Upper lobe of left lung (tissue), 6 donors: ENCODE measurements around the gene NECAP2. TPM values are rescaled to one million over a fixed set of nuclear protein-coding genes. Genes with fewer than 3 reads are reported as not detected.

Source experiments
- ATAC-seq, 2 donors: fragments of 200-7000 bp; cut with Tn5 transposase; one replicate each; pipeline ENCODE4 v1.9.1; 2022; ENCODE audit warnings: mild to moderate bottlenecking in 2 of 2, moderate library complexity in 2 of 2; ENCODE audit not compliant: low FRiP score in 2 of 2
- DNase-seq, 2 donors: peaks; one replicate each; pipeline ENCODE4 v3.0.0-alpha.2; 2019 to 2020
- H3K27ac ChIP-seq, 4 donors: fragments of 200-600 bp; sonication (generic); one replicate each; pipeline ENCODE4 v1.5.1; 2016 to 2019
- H3K27me3 ChIP-seq, 4 donors: fragments of 200-600 bp; sonication (generic); one replicate each; pipeline ENCODE4 v1.5.1; 2017 to 2019
- H3K36me3 ChIP-seq, 4 donors: fragments of 200-600 bp; sonication (generic); one replicate each; pipeline ENCODE4 v1.5.1; 2016 to 2019
- H3K4me1 ChIP-seq, 4 donors: fragments of 200-600 bp; sonication (generic); one replicate each; pipeline ENCODE4 v1.5.1; 2018 to 2019
- H3K4me3 ChIP-seq, 4 donors: fragments of 200-600 bp; sonication (generic); one replicate each; pipeline ENCODE4 v1.5.1; 2017 to 2019; ENCODE audit warnings: mild to moderate bottlenecking in 2 of 4, moderate library complexity in 1 of 4
- H3K9me3 ChIP-seq, 4 donors: fragments of 200-600 bp; sonication (generic); one replicate each; pipeline ENCODE4 v1.5.1; 2018 to 2019
- EP300 ChIP-seq, 4 donors: sonication (generic); formaldehyde crosslinking; IDR thresholded peaks; one replicate each; pipeline ENCODE4 v1.5.1; 2017; ENCODE audit warnings: antibody characterized with exemption in 4 of 4, control low read depth in 2 of 4
- POLR2A ChIP-seq, 4 donors: fragments of 450-650 bp; IDR thresholded peaks; one replicate each; pipeline ENCODE4 v1.5.1; 2016 to 2017; ENCODE audit warnings: antibody characterized with exemption in 4 of 4, mild to moderate bottlenecking in 2 of 4
- POLR2AphosphoS5 ChIP-seq, 2 donors: sonication (generic); formaldehyde crosslinking; IDR thresholded peaks; one replicate each; pipeline ENCODE4 v1.5.1; 2017; ENCODE audit warnings: antibody characterized with exemption in 2 of 2
- WGBS, 2 donors: methylation state at CpG; one replicate each; pipeline ENCODE4 v1.1.5; 2017 to 2018; 5-methylcytosine and 5-hydroxymethylcytosine counted together
- total RNA-seq, 6 donors: library from RNA; depleted of rRNA in 4 of 6; stranded (reverse); fragments of >200 nt in 4 of 6; gene quantifications; one replicate each; pipeline versions ENCODE4 v1.1.0 to v1.2.1, GENCODE V29; 2016 to 2021
- TF ChIP-seq, protein P1 (sequence below), 6 experiments: fragments of 450-650 bp in 4 of 6; fragments of 200-600 bp in 2 of 6; sonication (generic) in 2 of 6; IDR thresholded peaks; one replicate each; pipeline ENCODE4 v1.5.1; 2016 to 2019; ENCODE audit warnings: antibody characterized with exemption in 6 of 6
- donor health status: DM: no; HTN: no; CAD: no; lungs with moderate emphysema.
- donor health status: DM: no; HTN: yes; CAD: no; lungs with severe emphysema.

The NECAP2 gene, protein sequence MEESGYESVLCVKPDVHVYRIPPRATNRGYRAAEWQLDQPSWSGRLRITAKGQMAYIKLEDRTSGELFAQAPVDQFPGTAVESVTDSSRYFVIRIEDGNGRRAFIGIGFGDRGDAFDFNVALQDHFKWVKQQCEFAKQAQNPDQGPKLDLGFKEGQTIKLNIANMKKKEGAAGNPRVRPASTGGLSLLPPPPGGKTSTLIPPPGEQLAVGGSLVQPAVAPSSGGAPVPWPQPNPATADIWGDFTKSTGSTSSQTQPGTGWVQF
- total RNA-seq: 10 to 100 TPM; 61.9 to 96.4 (median 87.1) TPM

- H3K9me3 ChIP-seq: no peaks in the 10 kb centered on the region
- TF ChIP-seq POLR2A (IDR thresholded peaks at IDR 0.05) (peak in 2 of 4 donors; percentile 36 to 84), POLR2AphosphoS5 (IDR thresholded peaks at IDR 0.05) (peak; percentile 83 to 90), EP300 (IDR thresholded peaks at IDR 0.05) (no peak)
- TF ChIP-seq, protein P1, sequence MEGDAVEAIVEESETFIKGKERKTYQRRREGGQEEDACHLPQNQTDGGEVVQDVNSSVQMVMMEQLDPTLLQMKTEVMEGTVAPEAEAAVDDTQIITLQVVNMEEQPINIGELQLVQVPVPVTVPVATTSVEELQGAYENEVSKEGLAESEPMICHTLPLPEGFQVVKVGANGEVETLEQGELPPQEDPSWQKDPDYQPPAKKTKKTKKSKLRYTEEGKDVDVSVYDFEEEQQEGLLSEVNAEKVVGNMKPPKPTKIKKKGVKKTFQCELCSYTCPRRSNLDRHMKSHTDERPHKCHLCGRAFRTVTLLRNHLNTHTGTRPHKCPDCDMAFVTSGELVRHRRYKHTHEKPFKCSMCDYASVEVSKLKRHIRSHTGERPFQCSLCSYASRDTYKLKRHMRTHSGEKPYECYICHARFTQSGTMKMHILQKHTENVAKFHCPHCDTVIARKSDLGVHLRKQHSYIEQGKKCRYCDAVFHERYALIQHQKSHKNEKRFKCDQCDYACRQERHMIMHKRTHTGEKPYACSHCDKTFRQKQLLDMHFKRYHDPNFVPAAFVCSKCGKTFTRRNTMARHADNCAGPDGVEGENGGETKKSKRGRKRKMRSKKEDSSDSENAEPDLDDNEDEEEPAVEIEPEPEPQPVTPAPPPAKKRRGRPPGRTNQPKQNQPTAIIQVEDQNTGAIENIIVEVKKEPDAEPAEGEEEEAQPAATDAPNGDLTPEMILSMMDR (IDR thresholded peaks at IDR 0.05): peak; percentile 90 to 95 (median 92)
- H3K4me3 ChIP-seq: peak within 1 kb of the TSS; percentile 69 to 98 (median 86)
- ATAC-seq: peak; percentile 97
- H3K4me1 ChIP-seq: peaks cover 30 to 39% (median 35%) of the 10 kb centered on the region in 4 donors
- H3K27ac ChIP-seq: peak within 1 kb of the TSS; percentile 86 to 96 (median 94)
- peak; percentile 95 to 96 for DNase-seq
- H3K27me3 ChIP-seq: no peaks in the 10 kb centered on the region
- WGBS, 2 donors: 0% methylated on average over 23 to 55 of the region's 68 CpGs
- H3K36me3 ChIP-seq: peaks cover 10 to 26% (median 12%) of the 10 kb centered on the region in 4 donors
Measured at GRCh38 chr1:16440470-16441281, at the start of gene NECAP2. NECAP2 (plus strand) TSS chr1:16440724; CDS start chr1:16440762, 38 bp downstream.

GRCh38 chr1:16391411-16391810 is 49.1 kb upstream of the NECAP2 start:
- H3K4me3 ChIP-seq: no peak overlapping the region
- peaks cover 46 to 67% (median 55%) of the 10 kb centered on the region in 4 donors for H3K4me1 ChIP-seq
- H3K27me3 ChIP-seq: no peaks in the 10 kb centered on the region
- 50 to 62% methylated on average over 3 of the region's 3 CpGs for WGBS, 2 donors
- DNase-seq (no peak), ATAC-seq (no peak)
- peaks cover 12 to 32% (median 29%) of the 10 kb centered on the region in 4 donors for H3K36me3 ChIP-seq
- H3K9me3 ChIP-seq: no peaks in the 10 kb centered on the region
- TF ChIP-seq, protein P1 (IDR thresholded peaks at IDR 0.05): no peak
- TF ChIP-seq EP300 (IDR thresholded peaks at IDR 0.05) (no peak), POLR2A (IDR thresholded peaks at IDR 0.05) (no peak), POLR2AphosphoS5 (IDR thresholded peaks at IDR 0.05) (no peak)
- H3K27ac ChIP-seq: peak overlapping the region in 2 of 4 donors; percentile 21 to 49

- Histone ChIP-seq H3K27me3 (no peaks in the 10 kb centered on the region), H3K9me3 (no peaks in the 10 kb centered on the region), H3K27ac (peak overlapping the region in 3 of 4 donors; percentile 11 to 49 (median 26)), H3K4me1 (peaks cover 33 to 59% (median 43%) of the 10 kb centered on the region in 4 donors), H3K4me3 (no peak overlapping the region), H3K36me3 (peaks cover 15 to 48% (median 38%) of the 10 kb centered on the region in 4 donors)
- 75 to 81% methylated on average over 19 to 21 of the region's 21 CpGs for WGBS, 2 donors
- peak in 1 of 2 donors; percentile 82 for DNase-seq
- no peak for TF ChIP-seq POLR2A (IDR thresholded peaks at IDR 0.05)
- TF ChIP-seq, protein P1 (IDR thresholded peaks at IDR 0.05): no peak
- no peak for TF ChIP-seq POLR2AphosphoS5 (IDR thresholded peaks at IDR 0.05)
- TF ChIP-seq EP300 (IDR thresholded peaks at IDR 0.05): no peak
- ATAC-seq: peak in 1 of 2 donors; percentile 50
Measured at GRCh38 chr1:16392740-16393569, 47.6 kb upstream of the NECAP2 start.
